ENCODE data around the gene BLTP1.
"Not testable (repeated sequence)": the region's sequence is repeated elsewhere in the genome, so short reads cannot be mapped to it uniquely, and the experiment has no call there.

DNA sequence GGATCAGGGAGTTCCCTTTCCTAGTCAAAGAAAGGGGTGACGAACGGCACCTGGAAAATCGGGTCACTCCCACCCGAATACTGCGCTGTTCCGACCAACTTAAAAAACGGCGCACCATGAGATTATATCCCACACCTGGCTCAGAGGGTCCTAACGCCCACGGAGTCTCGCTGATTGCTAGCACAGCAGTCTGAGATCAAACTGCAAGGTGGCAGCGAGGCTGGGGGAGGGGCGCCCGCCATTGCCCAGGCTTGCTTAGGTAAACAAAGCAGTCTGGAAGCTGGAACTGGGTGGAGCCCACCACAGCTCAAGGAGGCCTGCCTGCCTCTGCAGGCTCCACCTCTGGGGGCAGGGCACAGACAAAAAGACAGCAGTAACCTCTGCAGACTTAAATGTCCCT, 41.8 kb upstream of the BLTP1 start:
- TF ChIP-seq, protein P1, sequence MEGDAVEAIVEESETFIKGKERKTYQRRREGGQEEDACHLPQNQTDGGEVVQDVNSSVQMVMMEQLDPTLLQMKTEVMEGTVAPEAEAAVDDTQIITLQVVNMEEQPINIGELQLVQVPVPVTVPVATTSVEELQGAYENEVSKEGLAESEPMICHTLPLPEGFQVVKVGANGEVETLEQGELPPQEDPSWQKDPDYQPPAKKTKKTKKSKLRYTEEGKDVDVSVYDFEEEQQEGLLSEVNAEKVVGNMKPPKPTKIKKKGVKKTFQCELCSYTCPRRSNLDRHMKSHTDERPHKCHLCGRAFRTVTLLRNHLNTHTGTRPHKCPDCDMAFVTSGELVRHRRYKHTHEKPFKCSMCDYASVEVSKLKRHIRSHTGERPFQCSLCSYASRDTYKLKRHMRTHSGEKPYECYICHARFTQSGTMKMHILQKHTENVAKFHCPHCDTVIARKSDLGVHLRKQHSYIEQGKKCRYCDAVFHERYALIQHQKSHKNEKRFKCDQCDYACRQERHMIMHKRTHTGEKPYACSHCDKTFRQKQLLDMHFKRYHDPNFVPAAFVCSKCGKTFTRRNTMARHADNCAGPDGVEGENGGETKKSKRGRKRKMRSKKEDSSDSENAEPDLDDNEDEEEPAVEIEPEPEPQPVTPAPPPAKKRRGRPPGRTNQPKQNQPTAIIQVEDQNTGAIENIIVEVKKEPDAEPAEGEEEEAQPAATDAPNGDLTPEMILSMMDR (IDR thresholded peaks at IDR 0.05; ENCODE audit: low read length), result not testable (repeated sequence)
- TF ChIP-seq EZH2 (optimal IDR thresholded peaks at IDR 0.05; ENCODE audit: low read depth, low read length); EZH2phosphoT487 (IDR thresholded peaks at IDR 0.05; ENCODE audit: low read length): not testable (repeated sequence)
